ENCODE data around the gene CHID1. TPM values are rescaled to one million over a fixed set of nuclear protein-coding genes. Genes with fewer than 3 reads are reported as not detected.
A peak's percentile ranks its signal among the peaks of the same experiment; 100 is the strongest.

CHID1 gene
- total RNA-seq, 1 donor from 2014 or later = 88.3 TPM

GRCh38 chr11:955154-956063, 44.8 kb upstream of the CHID1 start:
- Mint-ChIP-seq H3K4me1 (peaks cover 60% of the 10 kb centered on the region), H3K27me3 (ENCODE audit: low read depth) (no peaks in the 10 kb centered on the region), H3K9me3 (no peaks in the 10 kb centered on the region), H3K4me3 (no peak overlapping the region), H3K36me3 (peaks cover 6% of the 10 kb centered on the region), H3K27ac (peak overlapping the region; percentile 68)
- DNase-seq (ENCODE audit: low spot score in 2 of 2, unreplicated experiment in 2 of 2) = no peak
- TF ChIP-seq CTCF (IDR thresholded peaks at IDR 0.05; ENCODE audit: unreplicated experiment) = no peak

GRCh38 chr11:954392-955153, 44.0 kb upstream of the CHID1 start:
- Mint-ChIP-seq H3K4me3 (no peak overlapping the region), H3K9me3 (peaks cover 4% of the 10 kb centered on the region), H3K4me1 (peaks cover 60% of the 10 kb centered on the region), H3K27me3 (ENCODE audit: low read depth) (no peaks in the 10 kb centered on the region), H3K27ac (peak overlapping the region; percentile 10), H3K36me3 (peaks cover 11% of the 10 kb centered on the region)
- no peak for TF ChIP-seq CTCF (IDR thresholded peaks at IDR 0.05; ENCODE audit: unreplicated experiment)
- DNase-seq (ENCODE audit: low spot score in 2 of 2, unreplicated experiment in 2 of 2) = no peak

- Mint-ChIP-seq H3K4me3 (no peak overlapping the region), H3K9me3 (peaks cover 4% of the 10 kb centered on the region), H3K36me3 (peaks cover 16% of the 10 kb centered on the region), H3K27me3 (ENCODE audit: low read depth) (no peaks in the 10 kb centered on the region), H3K4me1 (peaks cover 51% of the 10 kb centered on the region), H3K27ac (no peak overlapping the region)
- no peak for TF ChIP-seq CTCF (IDR thresholded peaks at IDR 0.05; ENCODE audit: unreplicated experiment)
- no peak for DNase-seq (ENCODE audit: low spot score in 2 of 2, unreplicated experiment in 2 of 2)
Measured at GRCh38 chr11:953512-953911, 42.9 kb upstream of the CHID1 start.

- TF ChIP-seq CTCF (IDR thresholded peaks at IDR 0.05; ENCODE audit: unreplicated experiment) = no peak
- H3K4me3 Mint-ChIP-seq = no peak overlapping the region
- no peak for DNase-seq (ENCODE audit: low spot score in 2 of 2, unreplicated experiment in 2 of 2)
- H3K27me3 Mint-ChIP-seq (ENCODE audit: low read depth) = no peaks in the 10 kb centered on the region
- peaks cover 9% of the 10 kb centered on the region for H3K9me3 Mint-ChIP-seq
- peaks cover 22% of the 10 kb centered on the region for H3K36me3 Mint-ChIP-seq
- peak overlapping the region; percentile 84 for H3K27ac Mint-ChIP-seq
- peaks cover 45% of the 10 kb centered on the region for H3K4me1 Mint-ChIP-seq
Measured at GRCh38 chr11:952406-953385, 42.1 kb upstream of the CHID1 start.

- Mint-ChIP-seq H3K4me1 (peaks cover 33% of the 10 kb centered on the region), H3K27ac (no peak overlapping the region), H3K36me3 (peaks cover 23% of the 10 kb centered on the region), H3K4me3 (no peak overlapping the region), H3K9me3 (peaks cover 9% of the 10 kb centered on the region), H3K27me3 (ENCODE audit: low read depth) (no peaks in the 10 kb centered on the region)
- no peak for TF ChIP-seq CTCF (IDR thresholded peaks at IDR 0.05; ENCODE audit: unreplicated experiment)
- no peak for DNase-seq (ENCODE audit: low spot score in 2 of 2, unreplicated experiment in 2 of 2)
Measured at GRCh38 chr11:951507-951906, 40.9 kb upstream of the CHID1 start.
